C4-2B (cell line): Measurements from ENCODE around the gene LCMT2.

ENCODE experiments used
- CTCF ChIP-seq: fragments of 450-650 bp; conservative IDR thresholded peaks from 2 replicates; pipeline ENCODE4 v1.5.1; 2017; ENCODE audit warnings: mild to moderate bottlenecking
- ZFX ChIP-seq: fragments of 450-650 bp; IDR thresholded peaks from 2 replicates; pipeline ENCODE4 v1.6.1; 2017

DNA sequence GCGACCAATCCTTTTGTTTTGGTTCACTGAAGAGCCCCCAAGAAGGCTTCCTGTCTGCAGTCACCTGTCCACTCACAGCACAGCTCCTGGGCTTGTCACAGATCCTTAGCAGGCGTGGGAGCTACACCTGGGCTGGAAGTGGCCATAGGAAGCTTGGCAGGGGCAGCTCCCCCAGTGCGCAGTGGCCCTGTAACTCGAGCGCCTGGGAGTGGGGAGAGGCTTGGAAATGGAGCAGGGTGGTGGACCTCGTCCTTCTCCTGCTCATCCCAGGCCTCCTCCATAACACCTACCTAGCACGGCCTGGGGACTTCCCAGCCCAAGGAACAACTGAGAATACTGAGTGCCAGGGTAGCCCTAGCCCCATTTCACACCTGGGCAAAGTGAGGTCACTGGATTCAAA, 44.3 kb downstream of the LCMT2 start:
- TF ChIP-seq CTCF (no peak), ZFX (no peak)
